Activated CD8-positive, alpha-beta T cell treated with anti-CD3 and anti-CD28 coated beads for 36 hours (primary cell): ENCODE data around the gene KDM5A. TPM values are rescaled to one million over a fixed set of nuclear protein-coding genes. Genes with fewer than 3 reads are reported as not detected.

Experiments used
- ATAC-seq: fragments of 200-7000 bp; cut with Tn5 transposase; one replicate; pipeline ENCODE4 v1.10.0; 2021; ENCODE audit warnings: mild to moderate bottlenecking, moderate library complexity
- CTCF ChIA-PET: fragments of 350-600 bp; sonication (Branson Sonifier 250); formaldehyde crosslinking; loops from one replicate; lab custom pipeline; 2021; ENCODE audit warnings: antibody characterized with exemption; lab: Charles Lee
- POLR2A ChIA-PET: fragments of 350-600 bp; sonication (Branson Sonifier 250); formaldehyde crosslinking; loops from one replicate; lab custom pipeline; 2021; ENCODE audit warnings: antibody characterized with exemption; lab: Charles Lee
- DNase-seq: peaks from one replicate; pipeline ENCODE4 v3.0.0-alpha.2; 2020
- H3K27ac Mint-ChIP-seq: one replicate; pipeline ENCODE4 v1.8.0; 2021; ENCODE audit warnings: mild to moderate bottlenecking, mixed read lengths
- H3K27me3 Mint-ChIP-seq: one replicate; pipeline ENCODE4 v1.8.0; 2021; ENCODE audit warnings: mixed read lengths
- H3K36me3 Mint-ChIP-seq: one replicate; pipeline ENCODE4 v1.8.0; 2021; ENCODE audit warnings: low read depth, mixed read lengths
- H3K4me1 Mint-ChIP-seq: one replicate; pipeline ENCODE4 v1.8.0; 2021; ENCODE audit warnings: low read depth, mixed read lengths
- H3K4me3 Mint-ChIP-seq: one replicate; pipeline ENCODE4 v1.8.0; 2021; ENCODE audit warnings: mild to moderate bottlenecking, moderate library complexity, mixed read lengths
- H3K9me3 Mint-ChIP-seq: one replicate; pipeline ENCODE4 v1.8.0; 2021; ENCODE audit warnings: mixed read lengths
- intact Hi-C: fragments of 100-400 bp; cut with micrococcal nuclease; formaldehyde crosslinking; loops from one replicate; pipeline ENCODE4 v1.10.0; 2022
- total RNA-seq, 2 experiments: library from RNA; stranded (reverse); gene quantifications; one replicate each; pipeline ENCODE4 v1.2.3, GENCODE V29; 2021
- TF ChIP-seq, protein P1 (sequence below): fragments of 200-600 bp; IDR thresholded peaks from one replicate; pipeline ENCODE4 v1.8.0; 2022; ENCODE audit warnings: antibody characterized with exemption, mild to moderate bottlenecking

The KDM5A gene
- total RNA-seq, 2 experiments from 2014 or later, result 60.0 to 68.9 TPM

DNA sequence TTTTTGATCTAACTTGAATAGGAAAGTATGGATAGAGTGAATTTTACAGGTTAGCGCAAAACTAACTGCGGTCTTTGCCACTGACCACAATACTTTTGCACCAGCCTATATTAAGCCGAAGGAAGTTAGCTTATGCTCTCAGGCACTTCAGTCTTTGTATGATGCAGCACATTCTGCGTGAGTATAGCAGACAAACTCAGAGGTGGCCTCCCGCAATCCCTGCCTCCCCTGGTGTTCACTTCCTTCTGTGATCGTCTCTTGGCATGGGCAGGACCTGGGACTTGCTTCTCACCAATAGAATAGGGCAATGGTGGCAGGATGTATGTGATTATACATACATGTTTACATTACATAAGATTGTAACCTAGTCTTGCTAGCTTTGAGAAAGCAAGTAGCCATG is 116.2 kb downstream of the KDM5A start:
- Mint-ChIP-seq H3K27ac (no peak overlapping the region), H3K36me3 (no peaks in the 10 kb centered on the region), H3K4me3 (no peak overlapping the region), H3K9me3 (no peaks in the 10 kb centered on the region), H3K27me3 (no peaks in the 10 kb centered on the region), H3K4me1 (peaks cover 3% of the 10 kb centered on the region)
- ATAC-seq (no peak), DNase-seq (no peak)
- ChIA-PET CTCF (no interaction called here), POLR2A (no interaction called here)
- TF ChIP-seq, protein P1, sequence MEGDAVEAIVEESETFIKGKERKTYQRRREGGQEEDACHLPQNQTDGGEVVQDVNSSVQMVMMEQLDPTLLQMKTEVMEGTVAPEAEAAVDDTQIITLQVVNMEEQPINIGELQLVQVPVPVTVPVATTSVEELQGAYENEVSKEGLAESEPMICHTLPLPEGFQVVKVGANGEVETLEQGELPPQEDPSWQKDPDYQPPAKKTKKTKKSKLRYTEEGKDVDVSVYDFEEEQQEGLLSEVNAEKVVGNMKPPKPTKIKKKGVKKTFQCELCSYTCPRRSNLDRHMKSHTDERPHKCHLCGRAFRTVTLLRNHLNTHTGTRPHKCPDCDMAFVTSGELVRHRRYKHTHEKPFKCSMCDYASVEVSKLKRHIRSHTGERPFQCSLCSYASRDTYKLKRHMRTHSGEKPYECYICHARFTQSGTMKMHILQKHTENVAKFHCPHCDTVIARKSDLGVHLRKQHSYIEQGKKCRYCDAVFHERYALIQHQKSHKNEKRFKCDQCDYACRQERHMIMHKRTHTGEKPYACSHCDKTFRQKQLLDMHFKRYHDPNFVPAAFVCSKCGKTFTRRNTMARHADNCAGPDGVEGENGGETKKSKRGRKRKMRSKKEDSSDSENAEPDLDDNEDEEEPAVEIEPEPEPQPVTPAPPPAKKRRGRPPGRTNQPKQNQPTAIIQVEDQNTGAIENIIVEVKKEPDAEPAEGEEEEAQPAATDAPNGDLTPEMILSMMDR, result no peak
- intact Hi-C loops, result no loop called here

DNA sequence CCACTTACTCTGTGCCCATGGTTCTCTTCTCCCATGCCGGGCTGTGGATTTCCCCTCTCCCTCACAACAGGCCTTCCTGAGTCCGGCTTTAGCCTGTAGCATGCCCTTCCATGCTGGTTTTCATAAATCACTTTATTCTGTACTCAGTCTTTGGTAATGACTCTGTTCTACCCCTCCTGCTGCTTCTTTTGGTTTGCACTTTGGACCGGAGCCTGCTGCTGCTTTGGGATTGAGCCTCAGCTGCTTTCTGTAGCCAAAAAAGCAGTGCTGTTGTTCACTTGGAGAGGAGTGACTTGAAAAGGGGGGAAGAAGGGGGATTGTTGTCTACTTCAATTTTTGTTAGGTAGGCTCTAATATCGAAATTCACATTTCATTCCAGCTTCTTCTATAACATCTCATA is 118.0 kb downstream of the KDM5A start:
- ChIA-PET POLR2A (interaction anchor here (1.0 kb wide), 1 partner anchor 11 kb away, joined by 5 read pairs; no protein-coding TSS in a partner anchor), CTCF (interaction anchor here (1.8 kb wide), 1 partner anchor 51 kb away, joined by 5 read pairs; no protein-coding TSS in a partner anchor)
- no peak for ATAC-seq
- no peaks in the 10 kb centered on the region for H3K9me3 Mint-ChIP-seq
- no peaks in the 10 kb centered on the region for H3K36me3 Mint-ChIP-seq
- DNase-seq, result no peak
- TF ChIP-seq, protein P1, result no peak
- H3K27ac Mint-ChIP-seq, result no peak overlapping the region
- peaks cover under 1% of the 10 kb centered on the region for H3K4me1 Mint-ChIP-seq
- intact Hi-C loops, result no loop called here
- H3K27me3 Mint-ChIP-seq, result no peaks in the 10 kb centered on the region
- no peak overlapping the region for H3K4me3 Mint-ChIP-seq

DNA sequence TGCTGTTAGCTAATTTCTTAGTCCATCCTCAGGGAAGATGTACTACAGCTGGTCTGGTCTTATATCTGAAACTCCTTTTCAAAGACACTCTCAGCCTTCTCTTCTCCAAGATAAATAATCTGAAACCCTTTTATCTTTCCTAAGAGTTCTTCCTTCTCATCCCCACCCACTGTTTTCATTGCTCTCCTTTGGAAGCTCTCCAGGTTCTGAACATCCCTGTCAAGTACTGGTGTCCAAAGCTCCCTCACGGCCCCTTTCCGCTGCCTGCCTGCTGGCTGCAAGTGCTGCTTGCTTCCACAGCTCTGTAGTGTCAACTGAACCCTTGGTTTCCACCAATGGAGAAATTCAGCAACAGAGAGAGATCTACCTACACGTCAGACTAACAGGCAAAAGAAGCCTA is 119.9 kb downstream of the KDM5A start:
- no peak for DNase-seq
- CTCF ChIA-PET, result interaction anchor here (1.1 kb wide), 1 partner anchor 50 kb away, joined by 3 read pairs; no protein-coding TSS in a partner anchor
- peaks cover 14% of the 10 kb centered on the region for H3K4me1 Mint-ChIP-seq

DNA sequence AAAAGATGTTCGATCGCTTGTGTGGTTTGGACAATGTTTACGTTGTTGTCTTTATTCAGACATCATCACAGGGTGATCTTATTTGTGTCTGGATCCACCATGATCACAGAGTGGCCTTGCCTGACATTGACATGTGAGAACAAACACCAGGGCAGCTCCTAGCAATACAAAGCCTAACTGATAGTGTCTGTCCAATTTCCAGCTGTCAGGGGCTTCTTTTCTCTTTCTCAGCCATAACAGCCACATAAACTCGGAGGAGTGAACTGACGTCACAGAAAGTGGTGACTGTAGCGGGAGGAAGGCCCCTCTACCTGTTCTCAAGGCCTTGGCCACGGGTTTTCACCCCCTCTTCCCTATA is 120.7 kb downstream of the KDM5A start:
- H3K27me3 Mint-ChIP-seq, result no peaks in the 10 kb centered on the region
- H3K36me3 Mint-ChIP-seq, result no peaks in the 10 kb centered on the region
- H3K4me3 Mint-ChIP-seq, result no peak overlapping the region
- CTCF ChIA-PET, result interaction anchor here (1.1 kb wide), 1 partner anchor 49 kb away, joined by 3 read pairs; no protein-coding TSS in a partner anchor
- ATAC-seq, result no peak
- no peaks in the 10 kb centered on the region for H3K9me3 Mint-ChIP-seq
- TF ChIP-seq, protein P1, result no peak
- no peak overlapping the region for H3K27ac Mint-ChIP-seq
- intact Hi-C loops, result no loop called here
- H3K4me1 Mint-ChIP-seq, result peaks cover 20% of the 10 kb centered on the region
- POLR2A ChIA-PET, result no interaction called here
- no peak for DNase-seq

More for the DNA sequence above, 119.9 kb downstream of the KDM5A start:
- H3K4me3 Mint-ChIP-seq, result no peak overlapping the region
- no peaks in the 10 kb centered on the region for H3K9me3 Mint-ChIP-seq
- intact Hi-C loops, result no loop called here
- no peaks in the 10 kb centered on the region for H3K27me3 Mint-ChIP-seq
- H3K36me3 Mint-ChIP-seq, result no peaks in the 10 kb centered on the region
- ATAC-seq, result no peak
- TF ChIP-seq, protein P1, result no peak
- H3K27ac Mint-ChIP-seq, result no peak overlapping the region
- POLR2A ChIA-PET, result no interaction called here

DNA sequence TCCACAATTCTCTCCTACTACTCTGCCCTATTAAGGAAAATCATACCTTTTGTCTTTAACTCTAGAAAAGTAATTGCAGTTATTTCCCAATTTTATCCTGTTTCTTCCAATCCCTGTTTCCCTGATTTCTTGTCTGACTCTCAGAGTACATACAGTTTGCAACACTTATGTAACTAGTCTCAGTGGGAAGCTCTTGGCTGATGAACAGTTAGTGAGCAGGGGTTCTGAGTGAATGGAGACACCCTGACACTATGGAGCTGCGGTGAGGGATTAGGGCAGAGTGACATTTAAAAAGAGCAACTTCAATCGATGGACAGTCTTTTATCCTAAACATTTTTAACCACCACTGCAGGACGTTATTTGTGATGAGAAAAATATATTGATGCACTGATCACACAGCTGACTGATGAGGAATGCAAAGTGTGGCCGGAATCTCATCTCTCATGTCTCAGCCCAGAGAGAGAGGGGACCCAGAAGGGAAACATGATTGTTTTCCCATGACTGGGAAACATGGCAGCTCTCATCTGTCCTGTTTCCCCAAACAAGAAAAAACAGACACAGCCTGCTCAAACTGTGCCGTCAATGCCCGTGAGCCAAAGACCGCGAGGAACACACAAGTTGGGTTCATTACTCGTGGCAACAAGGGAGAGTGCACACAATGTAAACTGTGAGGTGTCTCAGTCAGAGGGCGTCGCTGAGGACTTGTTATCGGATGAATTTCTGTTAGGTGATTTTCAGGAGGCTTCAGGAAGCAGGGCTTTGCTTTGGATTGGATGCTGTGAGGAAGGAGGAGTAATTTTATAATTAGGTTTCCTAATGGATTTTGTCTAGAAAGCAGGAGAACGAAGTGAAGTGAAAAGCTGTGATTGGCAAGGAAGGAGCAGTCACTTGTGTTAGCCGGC is 121.3 kb downstream of the KDM5A start:
- Mint-ChIP-seq H3K4me3 (no peak overlapping the region), H3K9me3 (no peaks in the 10 kb centered on the region), H3K27me3 (no peaks in the 10 kb centered on the region), H3K27ac (no peak overlapping the region), H3K36me3 (no peaks in the 10 kb centered on the region), H3K4me1 (peaks cover 20% of the 10 kb centered on the region)
- POLR2A ChIA-PET, result no interaction called here
- ATAC-seq (no peak), DNase-seq (no peak)
- TF ChIP-seq, protein P1, result no peak
- CTCF ChIA-PET, result interaction anchor here (1.0 kb wide), 1 partner anchor 27 kb away, joined by 3 read pairs; no protein-coding TSS in a partner anchor
- intact Hi-C loops, result no loop called here
